ENCODE data around the gene PPCDC. TPM values are rescaled to one million over a fixed set of nuclear protein-coding genes. Genes with fewer than 3 reads are reported as not detected.
A peak's percentile ranks its signal among the peaks of the same experiment; 100 is the strongest.

The PPCDC gene
- total and polyA plus RNA-seq, 10 of the 15 experiments (the other 5 are each of a cell fraction or from before 2014, with no cell fraction given): 32.5 to 135 (median 55.0) TPM

GRCh38 chr15:75043509-75044257 is 20.3 kb downstream of the PPCDC start (continued):
- TF ChIP-seq, protein P1, sequence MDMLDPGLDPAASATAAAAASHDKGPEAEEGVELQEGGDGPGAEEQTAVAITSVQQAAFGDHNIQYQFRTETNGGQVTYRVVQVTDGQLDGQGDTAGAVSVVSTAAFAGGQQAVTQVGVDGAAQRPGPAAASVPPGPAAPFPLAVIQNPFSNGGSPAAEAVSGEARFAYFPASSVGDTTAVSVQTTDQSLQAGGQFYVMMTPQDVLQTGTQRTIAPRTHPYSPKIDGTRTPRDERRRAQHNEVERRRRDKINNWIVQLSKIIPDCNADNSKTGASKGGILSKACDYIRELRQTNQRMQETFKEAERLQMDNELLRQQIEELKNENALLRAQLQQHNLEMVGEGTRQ (IDR thresholded peaks at IDR 0.05; ENCODE audit: borderline replicate concordance, low read depth, low read length): peak; percentile 58
- no peak for TF ChIP-seq ZBTB11 (CRISPR knock-in tag; IDR thresholded peaks at IDR 0.05)
- TF ChIP-seq RAD51 (IDR thresholded peaks at IDR 0.05): peak; percentile 77
- TF ChIP-seq RELA (IDR thresholded peaks at IDR 0.05; ENCODE audit: borderline replicate concordance, partially characterized antibody): no peak
- TF ChIP-seq, protein P2, sequence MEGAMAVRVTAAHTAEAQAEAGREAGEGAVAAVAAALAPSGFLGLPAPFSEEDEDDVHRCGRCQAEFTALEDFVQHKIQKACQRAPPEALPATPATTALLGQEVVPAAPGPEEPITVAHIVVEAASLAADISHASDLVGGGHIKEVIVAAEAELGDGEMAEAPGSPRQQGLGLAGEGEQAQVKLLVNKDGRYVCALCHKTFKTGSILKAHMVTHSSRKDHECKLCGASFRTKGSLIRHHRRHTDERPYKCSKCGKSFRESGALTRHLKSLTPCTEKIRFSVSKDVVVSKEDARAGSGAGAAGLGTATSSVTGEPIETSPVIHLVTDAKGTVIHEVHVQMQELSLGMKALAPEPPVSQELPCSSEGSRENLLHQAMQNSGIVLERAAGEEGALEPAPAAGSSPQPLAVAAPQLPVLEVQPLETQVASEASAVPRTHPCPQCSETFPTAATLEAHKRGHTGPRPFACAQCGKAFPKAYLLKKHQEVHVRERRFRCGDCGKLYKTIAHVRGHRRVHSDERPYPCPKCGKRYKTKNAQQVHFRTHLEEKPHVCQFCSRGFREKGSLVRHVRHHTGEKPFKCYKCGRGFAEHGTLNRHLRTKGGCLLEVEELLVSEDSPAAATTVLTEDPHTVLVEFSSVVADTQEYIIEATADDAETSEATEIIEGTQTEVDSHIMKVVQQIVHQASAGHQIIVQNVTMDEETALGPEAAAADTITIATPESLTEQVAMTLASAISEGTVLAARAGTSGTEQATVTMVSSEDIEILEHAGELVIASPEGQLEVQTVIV (IDR thresholded peaks at IDR 0.05; ENCODE audit: borderline replicate concordance, partially characterized antibody): no peak
- TF ChIP-seq NFXL1 (IDR thresholded peaks at IDR 0.05; ENCODE audit: borderline replicate concordance): no peak
- TF ChIP-seq NFIC (IDR thresholded peaks at IDR 0.05; ENCODE audit: low read depth, low read length): no peak
- TF ChIP-seq STAT3 (IDR thresholded peaks at IDR 0.05; ENCODE audit: low read depth, low read length): no peak
- TF ChIP-seq POU2F2 (IDR thresholded peaks at IDR 0.05; ENCODE audit: borderline replicate concordance, low read depth, low read length): peak; percentile 41; the same call in 2 of the 3 replicates
- TF ChIP-seq KLF5 (IDR thresholded peaks at IDR 0.05; ENCODE audit: partially characterized antibody): no peak
- TF ChIP-seq, protein P3, sequence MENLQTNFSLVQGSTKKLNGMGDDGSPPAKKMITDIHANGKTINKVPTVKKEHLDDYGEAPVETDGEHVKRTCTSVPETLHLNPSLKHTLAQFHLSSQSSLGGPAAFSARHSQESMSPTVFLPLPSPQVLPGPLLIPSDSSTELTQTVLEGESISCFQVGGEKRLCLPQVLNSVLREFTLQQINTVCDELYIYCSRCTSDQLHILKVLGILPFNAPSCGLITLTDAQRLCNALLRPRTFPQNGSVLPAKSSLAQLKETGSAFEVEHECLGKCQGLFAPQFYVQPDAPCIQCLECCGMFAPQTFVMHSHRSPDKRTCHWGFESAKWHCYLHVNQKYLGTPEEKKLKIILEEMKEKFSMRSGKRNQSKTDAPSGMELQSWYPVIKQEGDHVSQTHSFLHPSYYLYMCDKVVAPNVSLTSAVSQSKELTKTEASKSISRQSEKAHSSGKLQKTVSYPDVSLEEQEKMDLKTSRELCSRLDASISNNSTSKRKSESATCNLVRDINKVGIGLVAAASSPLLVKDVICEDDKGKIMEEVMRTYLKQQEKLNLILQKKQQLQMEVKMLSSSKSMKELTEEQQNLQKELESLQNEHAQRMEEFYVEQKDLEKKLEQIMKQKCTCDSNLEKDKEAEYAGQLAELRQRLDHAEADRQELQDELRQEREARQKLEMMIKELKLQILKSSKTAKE (IDR thresholded peaks at IDR 0.05; ENCODE audit: low read depth, poor library complexity, severe bottlenecking): no peak
- TF ChIP-seq, protein P4, sequence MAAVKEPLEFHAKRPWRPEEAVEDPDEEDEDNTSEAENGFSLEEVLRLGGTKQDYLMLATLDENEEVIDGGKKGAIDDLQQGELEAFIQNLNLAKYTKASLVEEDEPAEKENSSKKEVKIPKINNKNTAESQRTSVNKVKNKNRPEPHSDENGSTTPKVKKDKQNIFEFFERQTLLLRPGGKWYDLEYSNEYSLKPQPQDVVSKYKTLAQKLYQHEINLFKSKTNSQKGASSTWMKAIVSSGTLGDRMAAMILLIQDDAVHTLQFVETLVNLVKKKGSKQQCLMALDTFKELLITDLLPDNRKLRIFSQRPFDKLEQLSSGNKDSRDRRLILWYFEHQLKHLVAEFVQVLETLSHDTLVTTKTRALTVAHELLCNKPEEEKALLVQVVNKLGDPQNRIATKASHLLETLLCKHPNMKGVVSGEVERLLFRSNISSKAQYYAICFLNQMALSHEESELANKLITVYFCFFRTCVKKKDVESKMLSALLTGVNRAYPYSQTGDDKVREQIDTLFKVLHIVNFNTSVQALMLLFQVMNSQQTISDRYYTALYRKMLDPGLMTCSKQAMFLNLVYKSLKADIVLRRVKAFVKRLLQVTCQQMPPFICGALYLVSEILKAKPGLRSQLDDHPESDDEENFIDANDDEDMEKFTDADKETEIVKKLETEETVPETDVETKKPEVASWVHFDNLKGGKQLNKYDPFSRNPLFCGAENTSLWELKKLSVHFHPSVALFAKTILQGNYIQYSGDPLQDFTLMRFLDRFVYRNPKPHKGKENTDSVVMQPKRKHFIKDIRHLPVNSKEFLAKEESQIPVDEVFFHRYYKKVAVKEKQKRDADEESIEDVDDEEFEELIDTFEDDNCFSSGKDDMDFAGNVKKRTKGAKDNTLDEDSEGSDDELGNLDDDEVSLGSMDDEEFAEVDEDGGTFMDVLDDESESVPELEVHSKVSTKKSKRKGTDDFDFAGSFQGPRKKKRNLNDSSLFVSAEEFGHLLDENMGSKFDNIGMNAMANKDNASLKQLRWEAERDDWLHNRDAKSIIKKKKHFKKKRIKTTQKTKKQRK (IDR thresholded peaks at IDR 0.05; ENCODE audit: low read depth, low read length): no peak
- no peak for TF ChIP-seq WRNIP1 (IDR thresholded peaks at IDR 0.05; ENCODE audit: borderline replicate concordance, low read depth, low read length)
- TF ChIP-seq YBX1 (IDR thresholded peaks at IDR 0.05): no peak
- no peak for TF ChIP-seq ZNF622 (IDR thresholded peaks at IDR 0.05)
- no peak for TF ChIP-seq SMAD1 (IDR thresholded peaks at IDR 0.05; ENCODE audit: low read depth, partially characterized antibody)
- TF ChIP-seq GABPA (IDR thresholded peaks at IDR 0.05; ENCODE audit: low read depth): no peak

Measured in GM12878 (cell line).